Measurements from ENCODE around the gene ARPC2. TPM values are rescaled to one million over a fixed set of nuclear protein-coding genes. Genes with fewer than 3 reads are reported as not detected.

ARPC2 gene
- total and polyA plus RNA-seq, 4 donors, result 58.1 to 83.6 (median 73.7) TPM

DNA sequence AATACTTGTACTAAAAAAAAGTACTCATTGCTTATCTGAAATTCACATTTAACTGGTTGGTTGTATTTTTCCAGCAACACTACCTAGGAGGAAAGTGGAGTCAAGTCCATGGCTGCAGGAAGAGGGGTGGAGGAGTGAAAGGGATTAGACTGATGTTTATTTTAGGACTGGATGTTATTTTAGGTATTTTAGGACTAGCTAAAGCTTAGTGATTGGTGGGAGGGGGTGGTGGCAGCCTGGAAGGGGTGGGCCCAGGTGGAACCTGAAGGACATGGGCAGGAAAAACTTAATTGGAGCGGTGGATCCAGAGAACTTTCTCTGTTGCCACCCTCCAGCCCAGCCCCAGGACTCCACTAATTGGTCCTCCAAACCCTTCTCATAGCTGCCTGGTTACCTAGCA is 79.2 kb downstream of the ARPC2 start:
- Histone ChIP-seq H3K4me3 (ENCODE audit: low read depth in 1 of 3, low read length in 3 of 3) (no peak overlapping the region), H3K9me3 (ENCODE audit: control insufficient read depth in 4 of 4, low read length in 3 of 4) (no peaks in the 10 kb centered on the region), H3K27me3 (ENCODE audit: control insufficient read depth in 4 of 4, insufficient read depth in 4 of 4, low read length in 3 of 4) (no peaks in the 10 kb centered on the region), H3K4me1 (ENCODE audit: control insufficient read depth in 4 of 4, insufficient read depth in 4 of 4, low read length in 3 of 4) (peaks cover 5 to 27% (median 14%) of the 10 kb centered on the region in 4 donors), H3K36me3 (ENCODE audit: control insufficient read depth in 4 of 4, insufficient read depth in 3 of 4, low read depth in 1 of 4, low read length in 3 of 4) (no peaks in the 10 kb centered on the region), H3K27ac (ENCODE audit: low read depth in 1 of 2, low read length in 2 of 2) (no peak overlapping the region), H3K9ac (ENCODE audit: low read depth in 1 of 2, low read length in 2 of 2) (no peak overlapping the region)
- no peak for TF ChIP-seq HNF4A (conservative IDR thresholded peaks at IDR 0.05)
- TF ChIP-seq TAF1 (conservative IDR thresholded peaks at IDR 0.05), result no peak
- TF ChIP-seq RXRA (IDR thresholded peaks at IDR 0.05), result no peak
- TF ChIP-seq, protein P1, sequence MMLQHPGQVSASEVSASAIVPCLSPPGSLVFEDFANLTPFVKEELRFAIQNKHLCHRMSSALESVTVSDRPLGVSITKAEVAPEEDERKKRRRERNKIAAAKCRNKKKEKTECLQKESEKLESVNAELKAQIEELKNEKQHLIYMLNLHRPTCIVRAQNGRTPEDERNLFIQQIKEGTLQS (IDR thresholded peaks at IDR 0.05), result no peak
- TF ChIP-seq EGR1 (IDR thresholded peaks at IDR 0.05; ENCODE audit: low read depth in 2 of 2), result no peak
- TF ChIP-seq REST (IDR thresholded peaks at IDR 0.05), result no peak
- no peak for TF ChIP-seq GABPA (IDR thresholded peaks at IDR 0.05 in 1 of 2, conservative IDR thresholded peaks at IDR 0.05 in 1 of 2)
- no peak for TF ChIP-seq HNF4G (IDR thresholded peaks at IDR 0.05)
- TF ChIP-seq SP1 (IDR thresholded peaks at IDR 0.05), result no peak
- no peak for TF ChIP-seq JUND (IDR thresholded peaks at IDR 0.05)
- no peak for TF ChIP-seq FOXA1 (IDR thresholded peaks at IDR 0.05)
- TF ChIP-seq YY1 (IDR thresholded peaks at IDR 0.05), result no peak
- no peak for TF ChIP-seq RAD21 (IDR thresholded peaks at IDR 0.05)
- no peak for TF ChIP-seq ZBTB33 (IDR thresholded peaks at IDR 0.05)
- TF ChIP-seq MAX (IDR thresholded peaks at IDR 0.05), result no peak
- no peak for TF ChIP-seq NR2F2 (IDR thresholded peaks at IDR 0.05)
- DNase-seq (ENCODE audit: low spot score), result no peak
- 97% methylated on average over 1 of the region's 1 CpG for WGBS

GRCh38 chr2:218296847-218297246 is 79.9 kb downstream of the ARPC2 start:
- DNase-seq (ENCODE audit: low spot score), result no peak
- Histone ChIP-seq H3K27ac (ENCODE audit: low read depth in 1 of 2, low read length in 2 of 2) (no peak overlapping the region), H3K4me1 (ENCODE audit: control insufficient read depth in 4 of 4, insufficient read depth in 4 of 4, low read length in 3 of 4) (peaks cover 4 to 20% (median 12%) of the 10 kb centered on the region in 4 donors), H3K27me3 (ENCODE audit: control insufficient read depth in 4 of 4, insufficient read depth in 4 of 4, low read length in 3 of 4) (no peaks in the 10 kb centered on the region), H3K9ac (ENCODE audit: low read depth in 1 of 2, low read length in 2 of 2) (no peak overlapping the region), H3K9me3 (ENCODE audit: control insufficient read depth in 4 of 4, low read length in 3 of 4) (no peaks in the 10 kb centered on the region), H3K4me3 (ENCODE audit: low read depth in 1 of 3, low read length in 3 of 3) (no peak overlapping the region), H3K36me3 (ENCODE audit: control insufficient read depth in 4 of 4, insufficient read depth in 3 of 4, low read depth in 1 of 4, low read length in 3 of 4) (no peaks in the 10 kb centered on the region)
- WGBS, result 55% methylated on average over 7 of the region's 7 CpGs
- TF ChIP-seq HNF4A (conservative IDR thresholded peaks at IDR 0.05) (peak in 1 of 2 donors; percentile 35), MAX (IDR thresholded peaks at IDR 0.05) (no peak), FOXA1 (IDR thresholded peaks at IDR 0.05) (no peak), RAD21 (IDR thresholded peaks at IDR 0.05) (peak in 1 of 2 donors; percentile 69), ZBTB33 (IDR thresholded peaks at IDR 0.05) (no peak), FOXA2 (IDR thresholded peaks at IDR 0.05) (no peak), JUND (IDR thresholded peaks at IDR 0.05) (no peak), RXRA (IDR thresholded peaks at IDR 0.05) (peak; percentile 42 to 81), CTCF (IDR thresholded peaks at IDR 0.05; ENCODE audit: low read depth, low read length, missing input control) (peak; percentile 8), TAF1 (conservative IDR thresholded peaks at IDR 0.05) (no peak), EGR1 (IDR thresholded peaks at IDR 0.05; ENCODE audit: low read depth in 2 of 2) (no peak), GABPA (IDR thresholded peaks at IDR 0.05 in 1 of 2, conservative IDR thresholded peaks at IDR 0.05 in 1 of 2) (no peak), YY1 (IDR thresholded peaks at IDR 0.05) (no peak)
